Activated naive CD4-positive, alpha-beta T cell treated with anti-CD3 and anti-CD28 coated beads, Interleukin-2, amount 10 ng/mL, durations not matched to agents 7 days and 5 days (primary cell): Measurements from ENCODE around the gene FBXL13.
"Not testable (repeated sequence)": the region's sequence is repeated elsewhere in the genome, so short reads cannot be mapped to it uniquely, and the experiment has no call there.

Source experiments
- CTCF ChIA-PET: fragments of 350-600 bp; sonication (Branson Sonifier 250); formaldehyde crosslinking; loops from one replicate; lab custom pipeline; 2021; ENCODE audit warnings: antibody characterized with exemption; lab: Charles Lee
- DNase-seq: peaks from one replicate; pipeline ENCODE4 v3.0.0-alpha.2; 2020
- H3K27ac Mint-ChIP-seq: one replicate; pipeline ENCODE4 v1.8.0; 2021; ENCODE audit warnings: mild to moderate bottlenecking, moderate library complexity, mixed read lengths
- H3K27me3 Mint-ChIP-seq: one replicate; pipeline ENCODE4 v1.8.0; 2021; ENCODE audit warnings: mild to moderate bottlenecking, mixed read lengths
- H3K36me3 Mint-ChIP-seq: one replicate; pipeline ENCODE4 v1.8.0; 2021; ENCODE audit warnings: mixed read lengths
- H3K4me1 Mint-ChIP-seq: one replicate; pipeline ENCODE4 v1.8.0; 2021; ENCODE audit warnings: mixed read lengths
- H3K4me3 Mint-ChIP-seq: one replicate; pipeline ENCODE4 v1.8.0; 2021; ENCODE audit warnings: mild to moderate bottlenecking, moderate library complexity, mixed read lengths
- H3K9me3 Mint-ChIP-seq: one replicate; pipeline ENCODE4 v1.8.0; 2021; ENCODE audit warnings: mixed read lengths

FBXL13 gene

DNA sequence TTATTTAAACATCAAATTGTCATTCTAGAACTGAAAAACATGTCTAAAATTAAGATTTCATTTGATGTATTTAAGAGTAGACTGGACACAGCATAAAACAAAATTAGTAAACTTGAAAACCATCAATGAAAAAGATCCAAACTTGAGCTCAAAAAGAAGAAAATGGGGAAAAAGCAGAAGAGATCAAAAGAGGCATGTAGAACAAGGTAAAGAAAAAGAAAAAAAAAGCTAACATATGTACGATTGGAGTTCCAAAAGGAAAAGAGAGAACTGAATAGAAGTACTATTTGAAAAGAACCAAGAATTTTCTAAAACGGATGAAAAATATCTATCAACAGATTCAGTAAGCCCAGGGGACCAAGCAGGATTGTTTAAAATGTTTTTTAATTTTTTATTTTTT is 3.6 kb downstream of the FBXL13 start:
- Mint-ChIP-seq H3K27me3 (peaks cover 4% of the 10 kb centered on the region), H3K4me3 (no peak overlapping the region), H3K27ac (no peak overlapping the region), H3K36me3 (peaks cover 4% of the 10 kb centered on the region), H3K4me1 (peaks cover 15% of the 10 kb centered on the region), H3K9me3 (no peaks in the 10 kb centered on the region)
- CTCF ChIA-PET = interaction anchor here (1.4 kb wide), 1 partner anchor 9 kb away, joined by 4 read pairs; no protein-coding TSS in a partner anchor
- DNase-seq = no peak

DNA sequence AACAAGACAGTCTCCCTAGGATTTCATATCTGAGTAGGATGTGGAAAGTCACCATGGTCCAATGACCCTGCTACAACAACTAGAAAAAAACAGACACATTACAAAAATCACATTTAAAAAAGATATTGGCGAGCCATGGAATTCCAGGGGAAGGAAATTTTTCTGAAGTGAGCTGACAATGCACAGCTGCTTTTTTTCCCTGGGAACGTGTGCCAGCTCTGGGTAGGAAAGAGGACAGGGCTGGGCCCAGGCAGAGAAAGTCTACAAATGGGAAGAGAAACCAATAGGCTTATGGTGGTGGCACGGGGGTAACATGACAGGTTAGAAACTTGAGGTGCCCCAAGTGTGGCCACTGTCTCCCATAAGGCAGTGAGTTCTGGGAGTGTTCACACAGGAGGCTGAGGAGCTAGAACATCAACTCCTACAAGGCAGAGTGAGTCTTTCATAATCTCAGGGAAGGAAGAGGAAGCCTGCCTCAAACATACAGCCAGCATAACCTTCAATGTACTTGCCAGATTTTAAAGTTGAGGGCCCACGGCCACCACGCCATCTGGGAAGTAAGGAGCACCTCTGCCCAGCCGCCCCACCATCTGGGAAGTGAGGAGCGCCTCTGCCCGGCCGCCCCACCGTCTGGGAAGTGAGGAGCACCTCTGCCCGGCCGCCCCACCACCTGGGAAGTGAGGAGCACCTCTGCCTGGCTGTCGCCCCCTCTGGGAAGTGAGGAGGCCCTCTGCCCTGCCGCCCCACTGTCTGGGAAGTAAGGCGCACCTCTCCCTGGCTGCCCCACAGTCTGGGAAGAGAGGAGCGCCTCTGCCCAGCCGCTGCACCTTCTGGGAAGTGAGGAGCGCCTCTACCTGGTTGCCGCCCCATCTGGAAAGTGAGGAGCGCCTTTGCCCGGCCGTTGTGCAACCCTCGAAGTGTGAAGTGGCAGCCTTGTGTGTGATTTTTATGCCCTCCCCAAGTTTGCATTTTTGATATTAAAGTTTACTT is 5.9 kb downstream of the FBXL13 start:
- no peaks in the 10 kb centered on the region for H3K36me3 Mint-ChIP-seq
- no peaks in the 10 kb centered on the region for H3K4me1 Mint-ChIP-seq
- H3K9me3 Mint-ChIP-seq = no peaks in the 10 kb centered on the region
- no peak for DNase-seq
- CTCF ChIA-PET = interaction anchor here (0.7 to 0.8 kb wide), 2 partner anchors 83 to 311 kb away, joined by 3 to 5 read pairs; no protein-coding TSS in a partner anchor
- H3K4me3 Mint-ChIP-seq = no peak overlapping the region
- H3K27me3 Mint-ChIP-seq = peaks cover 10% of the 10 kb centered on the region
- no peak overlapping the region for H3K27ac Mint-ChIP-seq

DNA sequence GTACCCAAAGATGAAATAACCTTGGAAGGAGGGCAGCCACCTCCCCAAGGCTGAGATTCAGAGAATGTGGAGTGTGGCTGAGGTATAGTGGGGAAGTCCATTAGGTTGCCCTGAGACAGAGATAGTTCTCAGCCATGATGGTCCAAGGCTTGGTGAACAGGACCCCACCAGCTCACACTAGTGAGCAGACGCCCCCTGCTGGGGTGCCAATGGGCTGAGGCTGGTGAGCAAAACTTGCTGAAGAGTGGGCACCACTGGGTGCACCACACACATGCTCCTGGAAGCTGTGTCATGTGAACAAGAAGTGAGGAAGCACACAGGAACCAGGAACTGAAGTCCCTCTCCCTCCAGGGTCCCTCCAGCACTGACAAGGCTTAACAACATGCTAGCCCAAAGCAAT is 8.9 kb downstream of the FBXL13 start:
- no peaks in the 10 kb centered on the region for H3K36me3 Mint-ChIP-seq
- no peaks in the 10 kb centered on the region for H3K4me1 Mint-ChIP-seq
- H3K27me3 Mint-ChIP-seq = peaks cover 10% of the 10 kb centered on the region
- H3K9me3 Mint-ChIP-seq = no peaks in the 10 kb centered on the region
- CTCF ChIA-PET = interaction anchor here (1.2 to 1.5 kb wide), 2 partner anchors 9 to 308 kb away, joined by 3 to 6 read pairs; partner anchors contain the start of genes ARMC10 and FBXL13
- DNase-seq = peak; percentile 59
- H3K4me3 Mint-ChIP-seq = no peak overlapping the region
- no peak overlapping the region for H3K27ac Mint-ChIP-seq

DNA sequence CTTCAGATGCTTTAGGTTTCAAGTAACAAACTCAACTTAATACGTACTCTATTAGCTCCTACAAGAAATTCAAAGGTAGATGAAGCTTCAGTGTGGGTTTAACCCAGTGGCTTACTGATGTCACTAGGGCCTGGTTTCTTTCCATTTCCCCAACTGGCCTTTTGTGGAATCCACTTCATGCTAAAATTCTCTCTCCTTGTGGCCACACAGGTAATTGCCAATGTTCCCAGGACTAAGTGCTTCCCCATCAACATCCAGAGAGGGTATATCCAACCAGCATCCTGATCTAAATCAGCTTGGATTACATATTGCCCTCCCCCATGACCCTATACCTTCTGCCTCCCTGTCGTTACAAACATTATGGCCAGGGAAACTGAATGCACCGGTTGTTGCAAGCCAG is 10.7 kb downstream of the FBXL13 start:
- H3K27me3 Mint-ChIP-seq = peaks cover 10% of the 10 kb centered on the region
- H3K4me1 Mint-ChIP-seq = no peaks in the 10 kb centered on the region
- CTCF ChIA-PET = interaction anchor here (0.8 kb wide), 1 partner anchor 9 kb away, joined by 3 read pairs; no protein-coding TSS in a partner anchor

DNA sequence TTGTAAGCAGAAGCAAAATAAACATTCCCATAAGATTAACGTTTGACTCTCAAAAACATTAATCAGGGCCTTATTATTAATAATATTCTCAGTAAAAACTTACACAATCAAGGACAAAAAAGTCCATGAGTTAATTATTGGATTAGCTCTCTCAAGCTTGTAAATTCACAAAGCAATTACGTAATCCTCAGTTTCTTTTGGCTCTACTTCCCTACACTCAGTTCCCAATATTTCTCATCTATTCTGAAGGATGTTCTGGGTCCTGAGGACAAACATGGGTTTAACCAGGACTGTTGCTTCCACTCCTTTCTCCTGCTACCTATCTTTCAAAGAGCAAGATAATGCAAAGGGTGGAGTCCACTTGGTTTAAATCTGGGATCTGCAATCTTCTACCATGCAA is 15.1 kb downstream of the FBXL13 start:
- Mint-ChIP-seq H3K36me3 (no peaks in the 10 kb centered on the region), H3K4me1 (no peaks in the 10 kb centered on the region), H3K9me3 (no peaks in the 10 kb centered on the region), H3K4me3 (no peak overlapping the region), H3K27me3 (no peaks in the 10 kb centered on the region), H3K27ac (no peak overlapping the region)
- no peak for DNase-seq
- CTCF ChIA-PET = no interaction called here

More for the DNA sequence above, 10.7 kb downstream of the FBXL13 start:
- Mint-ChIP-seq H3K36me3 (no peaks in the 10 kb centered on the region), H3K9me3 (no peaks in the 10 kb centered on the region), H3K27ac (no peak overlapping the region), H3K4me3 (no peak overlapping the region)
- no peak for DNase-seq

DNA sequence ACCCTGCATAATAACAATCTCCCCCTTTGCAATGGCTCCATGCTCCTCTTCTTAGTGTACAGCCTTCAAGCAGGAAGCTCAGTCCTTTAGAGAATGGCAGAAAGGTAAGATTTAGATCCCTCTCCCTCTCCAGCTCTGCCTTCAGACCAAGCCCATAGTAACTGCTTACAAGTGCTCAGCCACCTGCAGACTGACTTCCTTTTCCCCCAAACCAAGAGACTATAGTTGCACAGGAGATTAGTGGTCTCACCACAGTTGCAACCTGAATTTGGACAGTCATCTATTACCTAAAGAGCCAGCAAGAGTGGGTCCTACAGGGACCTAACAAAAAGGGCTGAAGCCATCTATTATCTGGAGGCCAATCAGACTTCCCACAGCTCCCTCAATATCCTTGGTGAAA is 16.5 kb downstream of the FBXL13 start:
- Mint-ChIP-seq H3K36me3 (no peaks in the 10 kb centered on the region), H3K27ac (no peak overlapping the region), H3K9me3 (no peaks in the 10 kb centered on the region), H3K4me1 (no peaks in the 10 kb centered on the region), H3K4me3 (no peak overlapping the region), H3K27me3 (no peaks in the 10 kb centered on the region)
- no peak for DNase-seq
- CTCF ChIA-PET = no interaction called here

DNA sequence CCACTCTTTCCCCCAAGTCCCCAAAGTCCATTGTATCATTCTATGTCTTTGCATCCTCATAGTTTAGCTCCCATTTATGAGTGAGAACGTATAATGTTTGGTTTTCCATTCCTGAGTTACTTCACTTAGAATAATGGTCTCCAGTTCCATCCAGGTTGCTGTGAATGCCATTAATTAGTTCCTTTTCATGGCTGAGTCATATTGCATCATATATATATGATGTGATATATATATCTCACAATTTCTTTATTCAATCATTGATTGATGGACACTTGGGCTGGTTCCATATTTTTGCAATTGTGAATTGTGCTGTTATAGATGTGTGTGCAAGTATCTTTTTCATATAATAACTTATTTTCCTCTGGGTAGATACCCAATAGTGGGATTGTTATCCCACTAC is 18.6 kb downstream of the FBXL13 start:
- H3K4me3 Mint-ChIP-seq, H3K36me3 Mint-ChIP-seq, H3K9me3 Mint-ChIP-seq, DNase-seq, H3K27me3 Mint-ChIP-seq, H3K4me1 Mint-ChIP-seq, H3K27ac Mint-ChIP-seq, CTCF ChIA-PET: not testable (repeated sequence)

DNA sequence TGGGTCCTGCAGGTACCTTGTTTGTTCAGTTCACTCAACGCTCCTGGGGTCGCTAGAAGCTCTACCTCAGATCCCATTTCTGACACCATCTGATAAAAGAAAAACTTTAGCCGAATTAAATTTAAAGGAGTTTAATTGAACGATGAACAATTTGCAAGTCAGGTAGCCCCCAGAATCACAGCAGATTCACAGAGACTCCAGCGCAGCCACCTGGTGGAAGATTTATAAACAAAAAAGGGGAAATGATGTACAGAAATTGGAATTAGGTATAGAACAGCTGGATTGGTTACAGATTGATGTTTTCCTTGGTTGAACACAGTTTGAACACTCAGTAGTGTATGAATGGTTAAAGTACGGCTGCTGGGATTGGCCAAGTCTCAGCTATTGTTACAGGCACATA is 23.1 kb downstream of the FBXL13 start:
- CTCF ChIA-PET = interaction anchor here (1.7 kb wide), 1 partner anchor 11 kb away, joined by 4 read pairs; no protein-coding TSS in a partner anchor
- Mint-ChIP-seq H3K27ac (no peak overlapping the region), H3K9me3 (peaks cover 10% of the 10 kb centered on the region), H3K27me3 (no peaks in the 10 kb centered on the region), H3K36me3 (no peaks in the 10 kb centered on the region), H3K4me3 (no peak overlapping the region), H3K4me1 (no peaks in the 10 kb centered on the region)
- DNase-seq = no peak

DNA sequence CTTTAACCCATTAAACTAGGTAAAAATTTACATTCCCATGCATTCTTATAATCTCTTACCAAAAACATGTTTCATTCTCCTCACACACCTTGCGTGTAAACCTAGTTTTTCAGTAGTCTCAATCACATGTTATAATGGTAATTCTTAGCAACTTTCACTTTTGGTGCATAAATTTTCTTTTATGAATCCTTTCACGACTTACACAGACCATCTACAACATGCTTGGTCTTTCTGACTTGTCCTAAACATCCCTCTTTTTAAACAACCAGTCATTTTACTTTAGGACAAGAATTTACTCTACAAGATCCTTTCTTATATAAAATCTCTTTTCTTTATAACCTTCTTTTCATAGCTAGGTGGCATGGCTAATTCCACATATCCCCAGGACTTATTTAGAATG is 25.8 kb downstream of the FBXL13 start:
- CTCF ChIA-PET = interaction anchor here (0.7 to 1.3 kb wide), 2 partner anchors 11 to 13 kb away, joined by 3 to 6 read pairs; no protein-coding TSS in a partner anchor
- H3K27ac Mint-ChIP-seq = no peak overlapping the region
- no peaks in the 10 kb centered on the region for H3K4me1 Mint-ChIP-seq
- no peaks in the 10 kb centered on the region for H3K36me3 Mint-ChIP-seq
- no peaks in the 10 kb centered on the region for H3K27me3 Mint-ChIP-seq
- H3K9me3 Mint-ChIP-seq = peaks cover 11% of the 10 kb centered on the region
- no peak overlapping the region for H3K4me3 Mint-ChIP-seq
- DNase-seq = no peak

DNA sequence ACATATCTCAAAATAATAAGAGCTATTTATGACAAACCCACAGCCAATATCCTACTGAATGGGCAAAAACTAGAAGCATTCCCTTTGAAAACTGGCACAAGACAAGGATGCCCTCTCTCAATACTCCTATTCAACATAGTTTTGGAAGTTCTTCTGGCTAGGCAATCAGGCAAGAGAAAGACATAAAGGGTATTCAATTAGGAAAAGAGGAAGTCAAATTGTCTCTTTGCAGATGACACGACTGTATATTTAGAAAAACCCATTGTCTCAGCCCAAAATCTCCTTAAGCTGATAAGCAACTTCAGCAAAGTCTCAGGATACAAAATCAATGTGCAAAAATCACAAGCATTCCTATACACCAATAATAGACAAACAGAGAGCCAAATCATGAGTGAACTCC is 32.8 kb downstream of the FBXL13 start:
- H3K4me3 Mint-ChIP-seq, H3K9me3 Mint-ChIP-seq, H3K27me3 Mint-ChIP-seq, H3K36me3 Mint-ChIP-seq, H3K27ac Mint-ChIP-seq, CTCF ChIA-PET, DNase-seq, H3K4me1 Mint-ChIP-seq: not testable (repeated sequence)

DNA sequence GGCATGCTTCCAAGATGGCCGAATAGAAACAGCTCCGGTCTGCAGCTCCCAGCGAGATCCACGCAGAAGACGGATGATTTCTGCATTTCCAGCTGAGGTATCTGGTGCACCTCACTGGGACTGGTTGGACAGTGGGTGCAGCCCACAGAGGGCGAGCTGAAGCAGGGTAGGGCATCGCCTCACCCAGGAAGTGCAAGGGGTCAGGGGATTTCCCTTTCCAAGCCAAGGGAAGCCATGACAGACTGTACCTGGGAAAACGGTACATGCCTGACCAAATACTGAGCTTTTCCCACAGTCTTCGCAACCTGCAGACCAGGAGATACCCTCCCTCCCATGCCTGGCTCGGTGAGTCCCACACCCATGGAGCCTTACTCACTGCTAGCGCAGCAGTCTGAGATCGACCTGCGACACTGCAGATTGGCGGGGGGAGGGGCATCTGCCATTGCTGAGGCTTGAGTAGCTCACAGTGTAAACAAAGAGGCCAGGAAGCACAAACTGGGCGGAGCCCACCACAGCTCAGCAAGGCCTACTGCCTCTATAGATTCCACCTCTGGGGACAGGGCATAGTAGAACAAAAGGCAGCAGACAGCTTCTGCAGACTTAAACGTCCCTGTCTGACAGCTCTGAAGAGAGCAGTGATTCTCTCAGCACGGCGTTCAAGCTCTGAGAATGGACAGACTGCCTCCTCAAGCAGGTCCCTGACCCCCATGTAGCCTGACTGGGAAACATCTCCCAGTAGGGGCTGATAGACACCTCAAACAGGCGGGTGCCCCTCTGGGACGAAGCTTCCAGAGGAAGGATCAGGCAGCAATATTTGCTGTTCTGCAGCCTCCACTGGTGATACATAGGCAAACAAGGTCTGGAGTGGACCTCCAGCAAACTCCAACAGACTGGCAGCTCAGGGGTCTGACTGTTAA is 36.5 kb downstream of the FBXL13 start:
- not testable (repeated sequence) for H3K9me3 Mint-ChIP-seq, H3K4me1 Mint-ChIP-seq, H3K27ac Mint-ChIP-seq, H3K36me3 Mint-ChIP-seq, H3K4me3 Mint-ChIP-seq, H3K27me3 Mint-ChIP-seq
- CTCF ChIA-PET = interaction anchor here (1.0 kb wide), 1 partner anchor 11 kb away, joined by 3 read pairs; no protein-coding TSS in a partner anchor
- DNase-seq = peak; percentile 22

DNA sequence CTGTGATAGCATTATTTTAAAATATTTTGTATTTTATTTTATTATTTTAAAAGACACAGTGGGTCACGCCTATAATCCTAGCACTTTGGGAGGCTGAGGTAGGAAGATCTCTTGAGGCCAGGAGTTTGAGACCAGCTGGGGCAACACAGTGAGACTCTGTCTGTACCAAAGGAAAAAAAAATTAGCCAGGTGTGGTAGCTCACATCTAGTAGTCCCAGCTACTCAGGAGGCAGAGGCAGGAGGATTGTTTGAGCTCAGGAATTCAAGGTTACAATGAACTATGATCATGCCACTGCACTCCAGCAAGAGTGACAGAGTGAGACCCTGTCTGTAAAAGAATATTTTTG is 37.1 kb downstream of the FBXL13 start:
- Mint-ChIP-seq H3K9me3 (no peaks in the 10 kb centered on the region), H3K4me1 (no peaks in the 10 kb centered on the region), H3K36me3 (no peaks in the 10 kb centered on the region), H3K27me3 (no peaks in the 10 kb centered on the region), H3K4me3 (no peak overlapping the region), H3K27ac (no peak overlapping the region)
- no peak for DNase-seq
- CTCF ChIA-PET = interaction anchor here (1.0 kb wide), 1 partner anchor 12 kb away, joined by 3 read pairs; no protein-coding TSS in a partner anchor

DNA sequence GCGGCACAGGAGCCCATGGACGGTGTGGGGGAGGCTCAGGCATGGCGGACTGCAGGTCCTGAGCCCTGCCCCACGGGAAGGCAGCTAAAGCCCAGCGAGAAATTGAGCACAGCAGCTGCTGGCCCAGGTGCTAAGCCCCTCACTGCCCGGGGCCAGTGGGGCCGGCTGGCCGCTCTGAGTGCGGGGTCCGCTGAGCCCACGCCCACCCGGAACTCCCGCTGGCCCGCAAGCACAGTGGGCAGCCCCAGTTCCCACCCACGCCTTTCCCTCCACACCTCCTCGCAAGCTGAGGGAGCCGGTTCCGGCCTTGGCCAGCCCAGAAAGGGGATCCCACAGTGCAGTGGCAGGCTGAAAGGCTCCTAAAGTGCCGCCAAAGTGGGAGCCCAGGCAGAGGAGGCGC is 40.3 kb downstream of the FBXL13 start:
- H3K4me1 Mint-ChIP-seq, H3K4me3 Mint-ChIP-seq, H3K36me3 Mint-ChIP-seq, DNase-seq, CTCF ChIA-PET, H3K27me3 Mint-ChIP-seq, H3K27ac Mint-ChIP-seq, H3K9me3 Mint-ChIP-seq: not testable (repeated sequence)

DNA sequence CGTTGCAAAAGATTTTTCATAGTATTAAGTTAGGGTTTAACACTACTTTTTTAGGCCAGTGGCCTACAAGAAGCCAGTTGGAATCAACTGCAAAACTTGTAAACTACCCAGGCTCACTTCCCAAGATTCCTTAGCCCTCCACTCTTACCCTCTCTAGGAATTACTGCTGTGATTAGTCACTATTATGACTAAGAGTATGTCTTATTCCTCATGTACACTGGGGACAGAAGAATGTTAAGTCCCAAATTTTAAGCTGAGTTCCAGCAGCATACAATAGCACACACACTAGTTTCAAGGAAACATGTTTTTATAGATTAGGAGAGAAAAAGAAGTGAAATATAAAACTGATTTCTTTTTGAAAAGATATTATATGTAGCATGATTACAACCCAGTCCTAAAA is 42.8 kb downstream of the FBXL13 start:
- no peaks in the 10 kb centered on the region for H3K9me3 Mint-ChIP-seq
- no peak overlapping the region for H3K4me3 Mint-ChIP-seq
- no peak overlapping the region for H3K27ac Mint-ChIP-seq
- DNase-seq = no peak
- no peaks in the 10 kb centered on the region for H3K27me3 Mint-ChIP-seq
- H3K4me1 Mint-ChIP-seq = no peaks in the 10 kb centered on the region
- H3K36me3 Mint-ChIP-seq = no peaks in the 10 kb centered on the region
- CTCF ChIA-PET = interaction anchor here (0.8 kb wide), 1 partner anchor 30 kb away, joined by 3 read pairs; no protein-coding TSS in a partner anchor
